Measurements from ENCODE around the gene ADAMTS14.

- TF ChIP-seq HDGF (IDR thresholded peaks at IDR 0.05; ENCODE audit: borderline replicate concordance) (no peak), ARNT (IDR thresholded peaks at IDR 0.05) (no peak), FOXA1 (IDR thresholded peaks at IDR 0.05) (no peak), SUZ12 (IDR thresholded peaks at IDR 0.05) (no peak), TARDBP (IDR thresholded peaks at IDR 0.05) (no peak), SP1 (IDR thresholded peaks at IDR 0.05) (no peak)
Observed at GRCh38 chr10:70664702-70665195, 7.6 kb upstream of the ADAMTS14 start.

Measured in HEK293T (cell line).